GM19455 (cell line): Measurements from ENCODE around the gene NT5C.
"Not testable (repeated sequence)": the region's sequence is repeated elsewhere in the genome, so short reads cannot be mapped to it uniquely, and the experiment has no call there.

Experiments used
- ATAC-seq: cut with Tn5 transposase; IDR thresholded peaks from one replicate; pipeline ENCODE4 v1.9.1; 2021; ENCODE audit not compliant: unreplicated experiment

Gene NT5C

DNA sequence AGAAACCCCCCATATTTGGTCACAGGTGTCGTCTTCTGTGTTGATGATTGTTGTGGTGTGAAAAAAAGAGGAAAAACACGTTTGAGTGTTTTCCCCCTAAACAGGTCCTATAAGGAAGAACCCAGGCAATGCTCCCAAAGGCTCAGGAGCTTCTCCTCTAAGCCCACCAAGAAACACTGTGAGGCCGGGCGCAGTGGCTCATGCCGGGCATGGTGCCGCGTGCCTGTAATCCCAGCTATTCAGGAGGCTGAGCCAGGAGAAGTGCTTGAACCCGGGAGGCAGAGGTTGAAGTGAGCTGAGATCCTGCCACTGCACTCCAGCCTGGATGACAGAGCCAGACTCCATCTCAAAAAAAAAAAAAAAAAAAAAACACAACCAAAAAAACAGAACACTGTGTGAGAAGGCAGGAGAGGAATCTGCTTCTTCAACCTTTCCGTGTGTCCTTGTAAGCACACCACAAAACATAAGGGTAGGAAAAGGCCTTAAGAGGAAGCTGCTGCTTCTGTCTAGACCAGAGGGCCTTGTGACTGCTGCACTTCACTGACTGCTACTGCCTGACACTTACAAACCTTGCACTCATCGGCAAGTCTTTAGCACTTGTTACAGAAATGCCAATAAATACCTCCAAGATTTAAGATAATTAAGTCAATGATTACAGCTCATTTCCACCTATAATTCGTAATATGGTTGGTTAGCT, 13.4 kb upstream of the NT5C start:
- no peak for ATAC-seq

- no peak for ATAC-seq
These were observed 10.9 kb upstream of the NT5C start for GRCh38 chr17:75142236-75142971.

DNA sequence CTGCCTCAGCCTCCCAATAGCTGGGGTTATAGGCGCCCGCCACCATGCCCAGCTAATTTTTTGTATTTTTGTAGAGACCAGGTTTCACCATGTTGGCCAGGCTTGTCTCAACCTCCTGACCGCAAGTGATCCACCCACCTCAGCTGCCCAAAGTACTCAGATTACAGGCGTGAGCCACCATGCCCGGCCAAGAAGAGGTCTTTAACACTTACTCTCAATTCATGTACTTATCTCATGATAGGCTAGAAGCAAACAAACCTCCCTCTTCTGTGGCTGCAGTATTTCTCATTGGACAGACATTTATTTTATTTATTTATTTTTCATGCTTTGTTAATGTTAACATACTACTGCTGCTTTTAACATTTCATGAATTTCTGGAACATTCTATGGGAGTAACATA, 7.0 kb upstream of the NT5C start:
- ATAC-seq = no peak

DNA sequence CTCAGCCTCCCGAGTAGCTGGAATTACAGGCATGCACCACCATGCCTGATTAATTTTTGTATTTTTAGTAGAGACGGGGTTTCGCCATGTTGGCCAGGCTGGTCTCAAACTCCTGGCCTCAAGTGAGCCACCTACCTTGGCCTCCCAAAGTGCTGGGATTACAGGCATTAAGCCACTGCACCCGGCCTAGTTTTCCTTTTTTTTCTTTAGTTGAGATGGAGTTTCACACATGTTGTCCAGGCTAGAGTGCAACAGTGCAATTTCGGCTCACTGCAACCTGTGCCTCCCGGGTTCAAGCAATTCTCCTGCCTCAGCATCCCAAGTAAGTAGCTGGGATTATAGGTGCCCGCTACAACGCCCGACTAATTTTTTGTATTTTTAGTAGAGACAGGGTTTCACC, 6.2 kb upstream of the NT5C start:
- not testable (repeated sequence) for ATAC-seq

DNA sequence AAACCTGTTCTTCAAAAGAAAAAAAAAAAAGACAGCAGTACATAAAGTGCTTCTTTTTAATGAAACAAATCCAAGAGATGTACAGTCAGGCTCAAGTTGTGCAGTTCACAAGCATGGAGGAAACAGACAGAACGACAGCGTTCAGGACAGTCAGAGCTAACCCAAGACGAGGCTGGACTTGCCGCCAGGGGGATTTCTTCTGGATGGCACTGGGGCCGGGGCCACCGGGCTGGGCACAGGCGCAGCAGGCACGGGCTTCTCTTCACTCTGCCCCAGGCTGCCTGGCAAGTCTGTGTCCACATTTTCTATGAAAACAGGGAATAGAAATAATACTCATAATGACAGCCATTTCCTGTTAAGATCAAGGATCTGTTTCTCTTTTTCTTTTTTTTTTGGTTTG, 4.4 kb upstream of the NT5C start:
- ATAC-seq = no peak

DNA sequence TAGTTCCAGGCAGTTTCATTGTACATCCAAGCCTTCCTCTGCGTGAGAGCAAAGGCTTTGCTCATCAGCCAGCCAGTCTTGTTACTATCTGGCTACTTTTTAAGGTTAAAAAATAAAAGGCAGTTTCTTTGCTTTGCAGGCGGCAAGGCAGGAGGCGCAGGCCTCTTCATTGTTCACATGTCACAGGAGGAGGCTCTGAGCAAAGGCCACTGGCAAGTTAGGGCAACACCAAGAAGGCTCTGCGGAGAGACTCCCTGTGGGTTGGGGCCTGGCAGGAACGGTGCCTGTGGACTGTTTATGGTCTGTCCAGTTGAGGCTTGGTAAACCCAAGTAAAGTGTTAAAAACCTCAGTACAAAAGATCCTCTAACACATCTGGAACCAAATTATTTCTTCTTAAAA, 3.9 kb upstream of the NT5C start:
- no peak for ATAC-seq

- ATAC-seq = not testable (repeated sequence)
These were observed 2.2 kb upstream of the NT5C start for GRCh38 chr17:75133607-75134347.

DNA sequence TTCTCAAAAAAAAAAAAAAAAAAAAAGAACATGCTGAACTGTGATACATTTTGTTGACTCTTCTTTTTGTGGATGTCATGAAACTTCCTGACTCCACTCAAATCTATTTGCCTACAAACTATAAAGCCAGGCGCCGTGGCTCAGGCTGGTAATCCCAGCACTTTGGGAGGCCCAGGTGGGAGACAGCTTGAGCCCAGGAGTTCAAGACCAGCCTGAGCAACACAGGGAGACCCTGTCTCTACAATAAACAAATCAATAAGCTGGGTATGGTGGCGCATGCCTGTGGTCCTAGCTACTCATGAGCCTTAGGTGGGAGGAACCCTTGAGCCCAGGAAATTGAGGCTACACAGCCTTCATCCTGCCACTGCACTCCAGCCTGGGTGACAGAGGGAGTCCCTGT, 1.5 kb upstream of the NT5C start:
- ATAC-seq = no peak

GRCh38 chr17:75132018-75133000, 767 bp upstream of the NT5C start:
- ATAC-seq = not testable (repeated sequence)

- ATAC-seq = peak; percentile 11
These were observed 787 bp downstream of the NT5C start for GRCh38 chr17:75130632-75131277.

GRCh38 chr17:75130059-75130631, 1.4 kb downstream of the NT5C start:
- no peak for ATAC-seq

GRCh38 chr17:75129576-75129975, 2.0 kb downstream of the NT5C start:
- ATAC-seq = no peak

DNA sequence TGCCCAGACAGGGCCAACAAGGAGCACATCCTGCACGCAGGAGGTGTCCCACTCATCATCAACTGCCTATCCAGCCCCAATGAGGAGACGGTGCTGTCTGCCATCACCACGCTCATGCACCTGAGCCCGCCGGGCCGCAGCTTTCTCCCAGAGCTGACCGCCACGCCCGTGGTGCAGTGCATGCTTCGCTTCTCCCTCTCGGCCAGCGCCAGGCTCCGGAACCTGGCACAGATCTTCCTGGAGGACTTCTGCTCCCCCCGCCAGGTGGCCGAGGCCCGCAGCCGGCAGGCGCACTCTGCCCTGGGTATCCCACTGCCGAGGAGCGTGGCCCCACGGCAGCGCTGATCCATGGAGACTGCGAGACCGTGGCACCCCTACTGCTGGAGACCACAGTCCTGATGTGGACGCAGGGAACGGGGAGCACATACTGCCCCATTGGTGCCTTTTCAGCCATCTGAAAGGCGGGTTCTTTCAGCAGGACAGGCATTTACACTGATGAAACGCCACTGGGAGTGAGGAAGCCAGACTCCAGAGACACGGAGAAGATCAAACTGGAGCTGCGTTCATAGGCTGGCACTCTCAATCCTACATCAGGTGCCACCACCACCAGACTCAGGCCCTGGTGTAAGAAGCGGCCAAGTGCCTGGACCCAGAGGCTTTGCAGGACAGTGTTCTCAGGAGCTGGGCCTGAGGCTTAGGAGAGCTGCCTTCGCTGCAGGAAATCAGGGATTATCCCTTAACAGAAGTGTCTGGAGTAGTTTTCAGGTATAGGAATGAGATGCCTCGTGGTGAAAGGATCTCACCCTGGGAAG, 2.6 kb downstream of the NT5C start:
- no peak for ATAC-seq

- not testable (repeated sequence) for ATAC-seq
These were observed 3.6 kb downstream of the NT5C start for GRCh38 chr17:75127936-75128335.

DNA sequence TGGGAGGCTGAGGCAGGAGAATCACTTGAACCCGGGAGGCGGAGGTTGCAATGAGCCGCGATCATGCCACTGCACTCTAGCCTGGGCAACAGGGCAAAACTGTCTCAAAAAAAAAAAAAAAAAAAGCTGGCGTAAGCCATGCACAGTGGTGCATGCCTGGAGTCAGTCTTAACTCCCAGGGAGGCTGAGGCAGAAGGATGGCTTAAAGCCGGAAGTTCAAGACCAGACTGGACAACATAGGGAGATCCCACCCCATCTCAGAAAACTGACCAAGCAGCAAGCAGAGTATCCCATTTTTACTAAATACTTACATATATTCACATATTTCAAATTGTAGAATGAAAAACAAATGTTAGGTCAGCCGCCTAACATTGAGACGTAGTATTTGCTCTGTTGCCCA, 4.6 kb downstream of the NT5C start:
- no peak for ATAC-seq

DNA sequence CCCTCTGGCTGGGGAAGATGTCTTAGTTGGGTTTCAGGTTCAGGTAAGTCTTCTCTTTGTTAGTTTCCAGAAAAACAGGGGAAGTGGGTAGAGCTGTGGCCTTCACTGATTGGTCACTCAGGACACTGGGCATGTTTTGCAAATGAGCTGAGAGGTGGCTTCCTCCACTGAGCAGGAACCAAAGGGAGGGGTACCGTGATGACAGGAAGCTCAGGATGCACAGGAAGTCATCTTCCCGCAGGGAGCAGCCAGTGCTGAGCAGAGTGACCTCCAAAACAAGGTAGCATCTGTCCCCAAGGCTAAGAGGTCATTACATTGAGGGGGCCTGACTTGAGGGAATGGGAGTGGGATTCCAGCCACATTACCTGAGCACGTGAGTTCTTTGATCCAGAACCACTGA, 5.6 kb downstream of the NT5C start:
- ATAC-seq = no peak

DNA sequence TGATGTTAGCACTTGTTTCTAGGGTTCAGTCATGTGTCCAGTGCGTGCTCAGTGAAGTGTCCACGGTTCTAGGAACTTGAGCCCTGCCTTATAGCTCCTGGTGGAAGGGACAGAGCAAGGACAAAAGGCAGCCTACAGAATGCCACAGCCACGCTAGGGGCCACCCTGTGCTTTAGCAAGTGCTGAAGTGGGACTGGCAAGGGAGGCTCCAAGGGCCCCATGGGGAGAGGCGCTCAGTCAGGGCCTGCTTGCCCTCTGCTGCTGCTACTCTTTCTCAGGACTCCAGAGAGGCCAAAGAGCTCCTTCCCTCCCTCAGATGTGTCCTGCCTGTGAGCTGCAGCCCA, 6.8 kb downstream of the NT5C start:
- no peak for ATAC-seq

DNA sequence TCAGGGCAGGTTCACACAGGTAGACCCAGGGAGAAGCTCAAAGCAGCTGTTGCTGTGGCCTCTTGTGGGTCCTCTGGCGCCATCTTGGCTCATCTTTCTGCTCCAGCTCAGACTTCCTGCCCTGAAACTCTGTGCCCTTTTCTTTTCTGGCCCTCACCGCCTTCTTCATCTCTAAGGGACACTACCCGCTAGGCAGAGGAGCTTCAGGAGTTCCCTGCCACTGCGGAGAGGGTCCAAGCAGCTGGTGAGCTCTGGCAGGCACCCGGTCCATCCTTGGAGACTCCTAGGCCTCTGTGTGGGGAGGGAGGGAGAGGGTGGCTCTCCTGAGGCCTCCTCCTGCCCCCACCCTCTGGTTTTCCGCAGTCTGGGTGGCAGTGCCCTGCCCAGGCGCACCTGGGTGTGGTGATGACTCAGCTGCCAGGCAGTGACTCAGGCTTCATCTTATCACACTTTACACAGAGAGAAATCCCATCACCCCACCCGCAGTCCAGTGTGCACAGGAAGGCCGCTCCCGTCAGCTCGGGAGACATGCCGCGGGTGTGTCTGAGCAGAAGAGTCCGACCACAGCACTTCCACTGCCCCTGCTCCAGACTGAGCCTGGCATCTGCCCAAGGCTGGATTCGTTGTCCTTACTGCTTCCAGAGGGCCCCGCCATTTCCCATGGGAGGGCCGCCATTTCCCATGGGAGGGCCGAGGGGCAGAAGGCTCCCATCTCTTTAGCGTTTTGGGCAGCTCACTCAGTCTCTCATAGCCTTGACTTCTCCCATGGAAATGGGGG, 7.3 kb downstream of the NT5C start:
- no peak for ATAC-seq
